Measurements from ENCODE around the gene WDTC1. TPM values are rescaled to one million over a fixed set of nuclear protein-coding genes. Genes with fewer than 3 reads are reported as not detected.

WDTC1 gene
- total and polyA plus RNA-seq, 8 donors = 33.9 to 39.6 (median 37.2) TPM

DNA sequence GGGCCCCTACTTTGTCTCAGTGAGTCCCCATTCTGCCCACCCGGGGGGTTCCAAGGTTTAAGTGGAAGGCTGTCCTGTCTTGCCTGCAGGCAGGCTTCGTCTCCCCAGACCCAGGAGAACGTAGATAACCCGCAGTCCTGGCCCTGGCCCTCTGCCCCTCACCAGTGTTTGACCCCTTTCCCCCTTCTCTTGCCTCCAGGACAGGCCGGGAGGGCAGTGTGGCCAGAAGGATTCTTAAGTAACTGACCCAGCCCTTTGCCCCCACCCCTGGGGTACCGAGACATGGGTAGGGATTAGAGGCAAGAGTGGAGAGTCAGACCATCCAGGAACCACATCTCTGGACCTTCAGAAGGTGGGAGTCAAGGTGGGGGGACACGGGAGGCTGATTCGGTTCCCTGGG lies 96.4 kb downstream of the WDTC1 start:
- Histone ChIP-seq H3K27me3 (no peaks in the 10 kb centered on the region), H3K4me1 (peaks cover 0 to 33% of the 10 kb centered on the region in 2 donors), H3K4me3 (no peak overlapping the region), H3K27ac (no peak overlapping the region), H3K9me3 (no peaks in the 10 kb centered on the region), H3K36me3 (peaks cover 0 to 95% of the 10 kb centered on the region in 2 donors)
- TF ChIP-seq, protein P1, sequence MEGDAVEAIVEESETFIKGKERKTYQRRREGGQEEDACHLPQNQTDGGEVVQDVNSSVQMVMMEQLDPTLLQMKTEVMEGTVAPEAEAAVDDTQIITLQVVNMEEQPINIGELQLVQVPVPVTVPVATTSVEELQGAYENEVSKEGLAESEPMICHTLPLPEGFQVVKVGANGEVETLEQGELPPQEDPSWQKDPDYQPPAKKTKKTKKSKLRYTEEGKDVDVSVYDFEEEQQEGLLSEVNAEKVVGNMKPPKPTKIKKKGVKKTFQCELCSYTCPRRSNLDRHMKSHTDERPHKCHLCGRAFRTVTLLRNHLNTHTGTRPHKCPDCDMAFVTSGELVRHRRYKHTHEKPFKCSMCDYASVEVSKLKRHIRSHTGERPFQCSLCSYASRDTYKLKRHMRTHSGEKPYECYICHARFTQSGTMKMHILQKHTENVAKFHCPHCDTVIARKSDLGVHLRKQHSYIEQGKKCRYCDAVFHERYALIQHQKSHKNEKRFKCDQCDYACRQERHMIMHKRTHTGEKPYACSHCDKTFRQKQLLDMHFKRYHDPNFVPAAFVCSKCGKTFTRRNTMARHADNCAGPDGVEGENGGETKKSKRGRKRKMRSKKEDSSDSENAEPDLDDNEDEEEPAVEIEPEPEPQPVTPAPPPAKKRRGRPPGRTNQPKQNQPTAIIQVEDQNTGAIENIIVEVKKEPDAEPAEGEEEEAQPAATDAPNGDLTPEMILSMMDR (IDR thresholded peaks at IDR 0.05) = no peak
- intact Hi-C loops (cut with DNase I) = no loop called here
- ATAC-seq (no peak), DNase-seq (no peak)

DNA sequence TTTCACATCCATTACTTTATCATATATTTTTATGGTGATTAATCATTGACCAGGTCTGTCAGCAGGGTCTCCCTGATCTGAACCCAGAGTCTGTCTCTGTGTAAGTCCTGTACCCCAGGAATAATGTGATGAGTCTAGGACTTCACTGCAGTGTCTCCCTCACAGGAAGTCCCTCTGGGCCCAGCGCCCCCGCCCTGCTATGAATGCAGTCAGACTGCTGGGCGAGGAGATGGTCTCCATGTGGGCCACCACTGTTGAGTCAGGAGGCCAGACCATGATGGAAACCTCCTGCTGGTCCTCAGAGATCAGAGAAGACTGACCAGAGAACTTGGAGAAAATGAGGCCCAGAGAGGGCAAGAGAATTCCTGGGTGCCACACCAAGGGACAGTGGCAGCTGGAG lies 97.0 kb downstream of the WDTC1 start:
- H3K4me1 ChIP-seq = peaks cover 0 to 27% of the 10 kb centered on the region in 2 donors
- H3K36me3 ChIP-seq = peaks cover 0 to 95% of the 10 kb centered on the region in 2 donors
- ATAC-seq (no peak), DNase-seq (no peak)
- H3K4me3 ChIP-seq = no peak overlapping the region
- H3K27me3 ChIP-seq = no peaks in the 10 kb centered on the region
- intact Hi-C loops (cut with DNase I) = no loop called here
- H3K9me3 ChIP-seq = no peaks in the 10 kb centered on the region
- H3K27ac ChIP-seq = no peak overlapping the region
- TF ChIP-seq, protein P1 (IDR thresholded peaks at IDR 0.05) = no peak

DNA sequence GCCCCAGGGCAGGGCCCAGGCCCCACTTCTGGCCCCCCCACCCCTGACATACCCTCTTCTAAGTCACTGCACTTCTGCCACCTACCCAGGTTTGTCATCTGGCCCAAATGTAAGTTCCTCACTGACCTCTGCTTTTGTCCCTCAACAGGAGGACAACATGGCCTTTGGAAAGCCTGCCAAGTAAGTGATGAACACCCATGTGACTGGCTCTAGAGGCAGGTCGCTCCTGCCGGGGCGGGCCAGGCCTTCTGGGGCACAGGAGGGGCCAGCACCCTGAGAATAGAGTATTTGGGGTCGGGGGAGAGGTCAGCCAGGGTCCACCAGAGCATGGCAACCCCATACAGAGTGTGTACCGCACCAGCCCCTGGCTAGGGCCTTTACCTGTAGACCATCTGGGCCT lies 97.5 kb downstream of the WDTC1 start:
- peaks cover 0 to 95% of the 10 kb centered on the region in 2 donors for H3K36me3 ChIP-seq
- no peak for ATAC-seq
- TF ChIP-seq, protein P1 (IDR thresholded peaks at IDR 0.05) = no peak

DNA sequence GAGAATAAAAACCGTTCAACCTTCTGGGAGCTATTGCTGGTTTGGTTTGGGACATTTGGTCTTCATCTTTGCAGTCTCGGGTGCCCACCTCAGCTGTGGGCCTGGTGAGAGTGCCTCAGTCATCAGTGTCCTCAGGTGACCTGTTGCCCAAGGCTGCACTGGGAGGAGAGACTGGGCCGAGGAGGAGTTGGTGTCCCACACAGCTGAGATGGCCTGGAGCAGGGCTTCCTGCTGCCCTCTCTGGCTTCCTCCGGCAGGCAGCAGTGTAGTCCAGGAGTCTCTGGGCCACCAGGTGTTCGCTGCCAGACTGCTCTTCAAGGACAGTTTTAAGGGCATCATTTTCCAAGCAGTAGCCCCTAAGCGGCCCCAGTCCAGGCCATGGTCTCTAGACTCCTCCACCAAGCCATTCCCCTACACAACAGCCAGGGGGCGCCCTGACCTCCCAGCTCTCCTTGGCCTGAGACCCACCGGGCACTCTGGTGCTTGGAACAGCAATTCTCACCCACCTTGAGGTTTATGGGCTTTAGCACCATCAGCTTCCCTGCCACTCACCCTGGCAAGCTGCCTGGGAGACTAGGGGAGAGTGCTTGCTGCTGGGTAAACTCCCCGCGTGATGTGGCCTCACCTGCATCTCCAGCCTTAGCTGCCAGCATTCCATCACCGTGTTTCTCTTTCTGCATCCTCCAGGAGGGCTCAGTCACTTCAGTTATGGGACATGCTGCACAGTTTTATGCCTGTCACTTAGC lies 98.3 kb downstream of the WDTC1 start:
- Histone ChIP-seq H3K36me3 (peaks cover 0 to 94% of the 10 kb centered on the region in 2 donors), H3K9me3 (no peaks in the 10 kb centered on the region), H3K27me3 (no peaks in the 10 kb centered on the region), H3K4me3 (no peak overlapping the region), H3K27ac (no peak overlapping the region), H3K4me1 (peaks cover 0 to 18% of the 10 kb centered on the region in 2 donors)
- TF ChIP-seq, protein P1 (IDR thresholded peaks at IDR 0.05) = peak; percentile 78 to 88
- DNase-seq (peak in 1 of 4 donors; percentile 88), ATAC-seq (peak; percentile 82)
- intact Hi-C loops (cut with DNase I) = no loop called here

More for the DNA sequence above, 97.5 kb downstream of the WDTC1 start:
- DNase-seq = no peak
- Histone ChIP-seq H3K27ac (no peak overlapping the region), H3K4me1 (peaks cover 0 to 22% of the 10 kb centered on the region in 2 donors), H3K9me3 (no peaks in the 10 kb centered on the region), H3K27me3 (no peaks in the 10 kb centered on the region), H3K4me3 (no peak overlapping the region)
- intact Hi-C loops (cut with DNase I) = no loop called here

DNA sequence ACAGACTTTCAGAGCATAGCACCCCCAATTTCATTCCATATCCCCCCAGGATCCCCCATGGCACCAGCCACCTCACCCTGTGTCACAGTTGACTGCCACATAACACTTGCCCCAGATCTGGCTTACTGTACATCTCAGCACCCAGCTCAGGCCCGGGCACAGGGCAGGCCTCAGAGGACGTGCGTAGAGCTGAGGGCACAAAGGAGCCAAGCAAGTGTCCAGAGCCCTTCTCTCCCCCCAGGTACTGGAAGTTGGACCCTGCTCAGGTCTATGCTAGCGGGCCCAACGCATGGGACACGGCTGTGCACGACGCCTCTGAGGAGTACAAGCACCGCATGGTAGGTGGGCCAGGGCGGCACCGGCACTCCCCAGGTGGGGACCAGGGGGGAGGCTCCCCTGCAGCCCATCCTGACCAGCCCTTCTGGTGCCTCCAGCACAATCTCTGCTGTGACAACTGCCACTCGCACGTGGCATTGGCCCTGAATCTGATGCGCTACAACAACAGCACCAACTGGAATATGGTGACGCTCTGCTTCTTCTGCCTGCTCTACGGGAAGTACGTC lies 99.4 kb downstream of the WDTC1 start:
- TF ChIP-seq, protein P1 (IDR thresholded peaks at IDR 0.05) = no peak
- intact Hi-C loops (cut with DNase I) = no loop called here
- H3K9me3 ChIP-seq = no peaks in the 10 kb centered on the region
- no peak overlapping the region for H3K4me3 ChIP-seq
- H3K36me3 ChIP-seq = peaks cover 0 to 85% of the 10 kb centered on the region in 2 donors
- no peak overlapping the region for H3K27ac ChIP-seq
- H3K4me1 ChIP-seq = peaks cover 0 to 16% of the 10 kb centered on the region in 2 donors
- peak in 1 of 4 donors; percentile 61 for DNase-seq
- ATAC-seq = no peak
- no peaks in the 10 kb centered on the region for H3K27me3 ChIP-seq
